ENCODE data around the gene ADGRA1.

The ADGRA1 gene

DNA sequence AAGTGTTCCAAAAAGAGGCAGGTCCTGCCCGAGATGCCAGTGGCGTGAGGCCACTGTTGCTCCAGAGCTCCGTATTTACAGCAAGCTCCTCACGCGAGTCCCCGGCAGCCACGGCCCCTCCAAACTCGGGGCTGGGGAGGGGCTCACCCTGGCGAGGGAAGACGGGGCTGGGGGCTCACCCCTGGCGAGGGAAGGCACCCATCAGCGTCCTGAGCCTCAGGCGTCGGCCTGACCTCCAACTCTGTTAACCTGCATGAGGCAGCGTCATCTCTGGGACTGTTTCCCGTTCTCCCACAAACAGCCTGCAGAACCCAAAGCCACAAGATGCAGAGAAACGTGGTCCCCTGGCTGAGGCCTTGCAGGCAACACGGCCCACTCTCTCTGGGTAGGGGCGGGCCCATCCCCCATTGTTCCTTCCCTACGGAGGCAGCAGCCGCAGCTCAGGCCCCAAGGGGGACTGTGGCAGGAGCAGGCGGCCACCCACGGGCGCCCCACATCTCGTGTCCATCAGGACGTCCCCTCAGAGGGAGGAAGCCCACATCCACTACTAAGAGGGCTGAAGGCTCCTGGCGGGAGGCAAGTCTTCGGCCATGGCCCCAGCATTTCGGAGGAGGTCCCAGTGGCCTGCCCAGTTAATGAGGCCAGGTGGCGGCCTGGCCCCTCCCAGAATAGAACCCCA lies 4.2 kb upstream of the ADGRA1 start (continued):
- TF ChIP-seq, protein P1, sequence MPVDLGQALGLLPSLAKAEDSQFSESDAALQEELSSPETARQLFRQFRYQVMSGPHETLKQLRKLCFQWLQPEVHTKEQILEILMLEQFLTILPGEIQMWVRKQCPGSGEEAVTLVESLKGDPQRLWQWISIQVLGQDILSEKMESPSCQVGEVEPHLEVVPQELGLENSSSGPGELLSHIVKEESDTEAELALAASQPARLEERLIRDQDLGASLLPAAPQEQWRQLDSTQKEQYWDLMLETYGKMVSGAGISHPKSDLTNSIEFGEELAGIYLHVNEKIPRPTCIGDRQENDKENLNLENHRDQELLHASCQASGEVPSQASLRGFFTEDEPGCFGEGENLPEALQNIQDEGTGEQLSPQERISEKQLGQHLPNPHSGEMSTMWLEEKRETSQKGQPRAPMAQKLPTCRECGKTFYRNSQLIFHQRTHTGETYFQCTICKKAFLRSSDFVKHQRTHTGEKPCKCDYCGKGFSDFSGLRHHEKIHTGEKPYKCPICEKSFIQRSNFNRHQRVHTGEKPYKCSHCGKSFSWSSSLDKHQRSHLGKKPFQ (tag by site-specific recombination; IDR thresholded peaks at IDR 0.05) = no peak

- Histone ChIP-seq H3K4me3 (ENCODE audit: low read depth, low read length) (no peak overlapping the region), H3K9me3 (ENCODE audit: control insufficient read depth, insufficient read depth, low read depth, low read length) (no peaks in the 10 kb centered on the region), H3K36me3 (ENCODE audit: control insufficient read depth in 2 of 2, insufficient read depth in 1 of 2, low read length in 2 of 2) (no peaks in the 10 kb centered on the region), H3K4me1 (ENCODE audit: control insufficient read depth, insufficient read depth, low read length) (no peaks in the 10 kb centered on the region), H3K27ac (ENCODE audit: extremely low read depth, low read depth, low read length) (no peak overlapping the region)
- TF ChIP-seq ZNF292 (tag by site-specific recombination; IDR thresholded peaks at IDR 0.05; ENCODE audit: borderline replicate concordance, low read depth) (no peak), KLF8 (tag by site-specific recombination; IDR thresholded peaks at IDR 0.05) (no peak), OSR2 (tag by site-specific recombination; IDR thresholded peaks at IDR 0.05) (no peak), BCL11B (tag by site-specific recombination; IDR thresholded peaks at IDR 0.05; ENCODE audit: low read depth) (no peak), ZNF248 (tag by site-specific recombination; IDR thresholded peaks at IDR 0.05) (no peak), ZNF549 (tag by site-specific recombination; IDR thresholded peaks at IDR 0.05) (no peak), ZNF555 (tag by site-specific recombination; conservative IDR thresholded peaks at IDR 0.05) (no peak), ZSCAN4 (tag by site-specific recombination; IDR thresholded peaks at IDR 0.05) (no peak), YY1 (tag by site-specific recombination; IDR thresholded peaks at IDR 0.05) (no peak), ZNF121 (tag by site-specific recombination; IDR thresholded peaks at IDR 0.05) (no peak)
- TF ChIP-seq, protein P2, sequence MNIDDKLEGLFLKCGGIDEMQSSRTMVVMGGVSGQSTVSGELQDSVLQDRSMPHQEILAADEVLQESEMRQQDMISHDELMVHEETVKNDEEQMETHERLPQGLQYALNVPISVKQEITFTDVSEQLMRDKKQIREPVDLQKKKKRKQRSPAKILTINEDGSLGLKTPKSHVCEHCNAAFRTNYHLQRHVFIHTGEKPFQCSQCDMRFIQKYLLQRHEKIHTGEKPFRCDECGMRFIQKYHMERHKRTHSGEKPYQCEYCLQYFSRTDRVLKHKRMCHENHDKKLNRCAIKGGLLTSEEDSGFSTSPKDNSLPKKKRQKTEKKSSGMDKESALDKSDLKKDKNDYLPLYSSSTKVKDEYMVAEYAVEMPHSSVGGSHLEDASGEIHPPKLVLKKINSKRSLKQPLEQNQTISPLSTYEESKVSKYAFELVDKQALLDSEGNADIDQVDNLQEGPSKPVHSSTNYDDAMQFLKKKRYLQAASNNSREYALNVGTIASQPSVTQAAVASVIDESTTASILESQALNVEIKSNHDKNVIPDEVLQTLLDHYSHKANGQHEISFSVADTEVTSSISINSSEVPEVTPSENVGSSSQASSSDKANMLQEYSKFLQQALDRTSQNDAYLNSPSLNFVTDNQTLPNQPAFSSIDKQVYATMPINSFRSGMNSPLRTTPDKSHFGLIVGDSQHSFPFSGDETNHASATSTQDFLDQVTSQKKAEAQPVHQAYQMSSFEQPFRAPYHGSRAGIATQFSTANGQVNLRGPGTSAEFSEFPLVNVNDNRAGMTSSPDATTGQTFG (tag by site-specific recombination; IDR thresholded peaks at IDR 0.05; ENCODE audit: borderline replicate concordance) = no peak
- CTCF ChIA-PET = no interaction called here
- POLR2A ChIA-PET = no interaction called here
Measured at GRCh38 chr10:133084491-133084890, 3.2 kb upstream of the ADGRA1 start.

- Histone ChIP-seq H3K36me3 (ENCODE audit: control insufficient read depth in 2 of 2, insufficient read depth in 1 of 2, low read length in 2 of 2) (no peaks in the 10 kb centered on the region), H3K4me3 (ENCODE audit: low read depth, low read length) (no peak overlapping the region), H3K27ac (ENCODE audit: extremely low read depth, low read depth, low read length) (no peak overlapping the region), H3K9me3 (ENCODE audit: control insufficient read depth, insufficient read depth, low read depth, low read length) (no peaks in the 10 kb centered on the region), H3K4me1 (ENCODE audit: control insufficient read depth, insufficient read depth, low read length) (no peaks in the 10 kb centered on the region)
- TF ChIP-seq ZFP37 (tag by site-specific recombination; IDR thresholded peaks at IDR 0.05) (no peak), ZNF76 (tag by site-specific recombination; IDR thresholded peaks at IDR 0.05; ENCODE audit: borderline replicate concordance, low read depth) (no peak), ZNF707 (tag by site-specific recombination; IDR thresholded peaks at IDR 0.05) (no peak), ZNF2 (tag by site-specific recombination; IDR thresholded peaks at IDR 0.05) (no peak), ZNF302 (tag by site-specific recombination; IDR thresholded peaks at IDR 0.05; ENCODE audit: low read depth) (no peak), ZNF560 (tag by site-specific recombination; IDR thresholded peaks at IDR 0.05; ENCODE audit: borderline replicate concordance) (no peak), ZNF10 (tag by site-specific recombination; IDR thresholded peaks at IDR 0.05) (no peak), ZNF169 (tag by site-specific recombination; IDR thresholded peaks at IDR 0.05) (no peak)
- TF ChIP-seq, protein P3, sequence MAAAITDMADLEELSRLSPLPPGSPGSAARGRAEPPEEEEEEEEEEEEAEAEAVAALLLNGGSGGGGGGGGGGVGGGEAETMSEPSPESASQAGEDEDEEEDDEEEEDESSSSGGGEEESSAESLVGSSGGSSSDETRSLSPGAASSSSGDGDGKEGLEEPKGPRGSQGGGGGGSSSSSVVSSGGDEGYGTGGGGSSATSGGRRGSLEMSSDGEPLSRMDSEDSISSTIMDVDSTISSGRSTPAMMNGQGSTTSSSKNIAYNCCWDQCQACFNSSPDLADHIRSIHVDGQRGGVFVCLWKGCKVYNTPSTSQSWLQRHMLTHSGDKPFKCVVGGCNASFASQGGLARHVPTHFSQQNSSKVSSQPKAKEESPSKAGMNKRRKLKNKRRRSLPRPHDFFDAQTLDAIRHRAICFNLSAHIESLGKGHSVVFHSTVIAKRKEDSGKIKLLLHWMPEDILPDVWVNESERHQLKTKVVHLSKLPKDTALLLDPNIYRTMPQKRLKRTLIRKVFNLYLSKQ (tag by site-specific recombination; IDR thresholded peaks at IDR 0.05; ENCODE audit: borderline replicate concordance) = no peak
- TF ChIP-seq, protein P4, sequence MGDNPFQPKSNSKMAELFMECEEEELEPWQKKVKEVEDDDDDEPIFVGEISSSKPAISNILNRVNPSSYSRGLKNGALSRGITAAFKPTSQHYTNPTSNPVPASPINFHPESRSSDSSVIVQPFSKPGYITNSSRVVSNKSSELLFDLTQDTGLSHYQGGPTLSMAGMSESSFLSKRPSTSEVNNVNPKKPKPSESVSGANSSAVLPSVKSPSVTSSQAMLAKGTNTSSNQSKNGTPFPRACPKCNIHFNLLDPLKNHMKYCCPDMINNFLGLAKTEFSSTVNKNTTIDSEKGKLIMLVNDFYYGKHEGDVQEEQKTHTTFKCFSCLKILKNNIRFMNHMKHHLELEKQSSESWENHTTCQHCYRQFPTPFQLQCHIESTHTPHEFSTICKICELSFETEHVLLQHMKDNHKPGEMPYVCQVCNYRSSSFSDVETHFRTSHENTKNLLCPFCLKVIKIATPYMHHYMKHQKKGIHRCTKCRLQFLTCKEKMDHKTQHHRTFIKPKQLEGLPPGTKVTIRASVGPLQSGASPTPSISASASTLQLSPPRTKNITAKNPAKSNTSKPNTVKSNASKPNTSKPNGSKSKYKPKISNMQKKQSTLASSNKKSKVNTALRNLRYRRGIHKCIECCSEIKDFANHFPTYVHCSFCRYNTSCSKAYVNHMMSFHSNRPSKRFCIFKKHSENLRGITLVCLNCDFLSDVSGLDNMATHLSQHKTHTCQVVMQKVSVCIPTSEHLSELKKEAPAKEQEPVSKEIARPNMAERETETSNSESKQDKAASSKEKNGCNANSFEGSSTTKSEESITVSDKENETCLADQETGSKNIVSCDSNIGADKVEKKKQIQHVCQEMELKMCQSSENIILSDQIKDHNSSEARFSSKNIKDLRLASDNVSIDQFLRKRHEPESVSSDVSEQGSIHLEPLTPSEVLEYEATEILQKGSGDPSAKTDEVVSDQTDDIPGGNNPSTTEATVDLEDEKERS (tag by site-specific recombination; IDR thresholded peaks at IDR 0.05) = no peak
- ChIA-PET POLR2A (no interaction called here), CTCF (no interaction called here)
Measured at GRCh38 chr10:133085251-133086125, 2.2 kb upstream of the ADGRA1 start.
